Measurements from ENCODE around the gene H2BW1. TPM values are rescaled to one million over a fixed set of nuclear protein-coding genes. Genes with fewer than 3 reads are reported as not detected.
"Not testable (repeated sequence)": the region's sequence is repeated elsewhere in the genome, so short reads cannot be mapped to it uniquely, and the experiment has no call there.

The H2BW1 gene
- total RNA-seq, 1 donor from 2014 or later, result not detected

GRCh38 chrX:104018126-104018525 lies 4.6 kb upstream of the H2BW1 start:
- no peak for TF ChIP-seq CTCF (IDR thresholded peaks at IDR 0.05; ENCODE audit: insufficient read depth, low read length, severe bottlenecking)
- no peaks in the 10 kb centered on the region for H3K27me3 ChIP-seq (ENCODE audit: control insufficient read depth, insufficient read depth, low read length)
- FAIRE-seq (no peak), DNase-seq (ENCODE audit: low read depth) (no peak)
- no peak overlapping the region for H3K4me3 ChIP-seq (ENCODE audit: low read depth, low read length)
- H3K36me3 ChIP-seq (ENCODE audit: control insufficient read depth, insufficient read depth, low read length), result no peaks in the 10 kb centered on the region

GRCh38 chrX:104015576-104015975 lies 2.1 kb upstream of the H2BW1 start:
- not testable (repeated sequence) for H3K27me3 ChIP-seq (ENCODE audit: control insufficient read depth, insufficient read depth, low read length)

GRCh38 chrX:104013158-104013557 lies 350 bp downstream of the H2BW1 start:
- H3K36me3 ChIP-seq (ENCODE audit: control insufficient read depth, insufficient read depth, low read length), result no peaks in the 10 kb centered on the region
- no peak for TF ChIP-seq CTCF (IDR thresholded peaks at IDR 0.05; ENCODE audit: insufficient read depth, low read length, severe bottlenecking)
- no peaks in the 10 kb centered on the region for H3K27me3 ChIP-seq (ENCODE audit: control insufficient read depth, insufficient read depth, low read length)
- FAIRE-seq (no peak), DNase-seq (ENCODE audit: low read depth) (no peak)
- H3K4me3 ChIP-seq (ENCODE audit: low read depth, low read length), result no peak overlapping the region

More at GRCh38 chrX:104015576-104015975, 2.1 kb upstream of the H2BW1 start:
- FAIRE-seq; H3K36me3 ChIP-seq (ENCODE audit: control insufficient read depth, insufficient read depth, low read length); H3K4me3 ChIP-seq (ENCODE audit: low read depth, low read length): not testable (repeated sequence)
- DNase-seq (ENCODE audit: low read depth), result peak; percentile 78

- Histone ChIP-seq H3K4me3 (ENCODE audit: low read depth, low read length) (no peak overlapping the region), H3K27me3 (ENCODE audit: control insufficient read depth, insufficient read depth, low read length) (no peaks in the 10 kb centered on the region), H3K36me3 (ENCODE audit: control insufficient read depth, insufficient read depth, low read length) (no peaks in the 10 kb centered on the region)
- DNase-seq (ENCODE audit: low read depth), result no peak
- no peak for FAIRE-seq
- TF ChIP-seq CTCF (IDR thresholded peaks at IDR 0.05; ENCODE audit: insufficient read depth, low read length, severe bottlenecking), result no peak
These were observed 4.7 kb downstream of the H2BW1 start for GRCh38 chrX:104008831-104009230.

- Histone ChIP-seq H3K36me3 (ENCODE audit: control insufficient read depth, insufficient read depth, low read length) (no peaks in the 10 kb centered on the region), H3K4me3 (ENCODE audit: low read depth, low read length) (no peak overlapping the region), H3K27me3 (ENCODE audit: control insufficient read depth, insufficient read depth, low read length) (no peaks in the 10 kb centered on the region)
- DNase-seq (ENCODE audit: low read depth) (no peak), FAIRE-seq (no peak)
- no peak for TF ChIP-seq CTCF (IDR thresholded peaks at IDR 0.05; ENCODE audit: insufficient read depth, low read length, severe bottlenecking)
These were observed 14.3 kb downstream of the H2BW1 start for GRCh38 chrX:103999234-103999633.

GRCh38 chrX:103983508-103983907 lies 30.0 kb downstream of the H2BW1 start:
- FAIRE-seq; DNase-seq (ENCODE audit: low read depth); H3K36me3 ChIP-seq (ENCODE audit: control insufficient read depth, insufficient read depth, low read length); H3K4me3 ChIP-seq (ENCODE audit: low read depth, low read length); H3K27me3 ChIP-seq (ENCODE audit: control insufficient read depth, insufficient read depth, low read length): not testable (repeated sequence)

- not testable (repeated sequence) for H3K36me3 ChIP-seq (ENCODE audit: control insufficient read depth, insufficient read depth, low read length); DNase-seq (ENCODE audit: low read depth); H3K27me3 ChIP-seq (ENCODE audit: control insufficient read depth, insufficient read depth, low read length); FAIRE-seq; H3K4me3 ChIP-seq (ENCODE audit: low read depth, low read length)
These were observed 50.9 kb downstream of the H2BW1 start, which contains the start of gene TMSB15B for GRCh38 chrX:103962411-103963278. TSS of gene TMSB15B (plus strand) at chrX:103962627.

Other genes starting within 250 kb of the H2BW1 start
- gene PLP1, start 236.9 kb downstream of the H2BW1 start, total RNA-seq, result not detected in 2 replicates
- not detected in 2 replicates for gene RAB9B, start 181.5 kb downstream of the H2BW1 start, total RNA-seq
- 0.77 and 1.1 TPM in 2 replicates for gene TMSB15B, start 51.1 kb downstream of the H2BW1 start, total RNA-seq
- not detected in 2 replicates for gene H2BW2, start 26.2 kb upstream of the H2BW1 start, total RNA-seq
- 0.79 and 1.8 TPM in 2 replicates for gene TMSB15C, start 62.5 kb upstream of the H2BW1 start, total RNA-seq
- gene ZCCHC18, start 98.8 kb upstream of the H2BW1 start, total RNA-seq, result not detected in 2 replicates
- gene SLC25A53, start 143.3 kb upstream of the H2BW1 start, total RNA-seq, result 4.2 and 7.0 TPM in 2 replicates
- gene FAM199X, start 152.7 kb upstream of the H2BW1 start, total RNA-seq, result 30.1 and 31.9 TPM in 2 replicates
- gene ESX1, start 241.2 kb upstream of the H2BW1 start, total RNA-seq, result not detected in 2 replicates

All from bronchial epithelial cell (primary cell).